GM18861 (cell line): ENCODE measurements around the gene MRFAP1L1.

Experiments used
- ATAC-seq: cut with Tn5 transposase; IDR thresholded peaks from one replicate; pipeline ENCODE4 v1.9.1; 2021; ENCODE audit not compliant: unreplicated experiment

The MRFAP1L1 gene

DNA sequence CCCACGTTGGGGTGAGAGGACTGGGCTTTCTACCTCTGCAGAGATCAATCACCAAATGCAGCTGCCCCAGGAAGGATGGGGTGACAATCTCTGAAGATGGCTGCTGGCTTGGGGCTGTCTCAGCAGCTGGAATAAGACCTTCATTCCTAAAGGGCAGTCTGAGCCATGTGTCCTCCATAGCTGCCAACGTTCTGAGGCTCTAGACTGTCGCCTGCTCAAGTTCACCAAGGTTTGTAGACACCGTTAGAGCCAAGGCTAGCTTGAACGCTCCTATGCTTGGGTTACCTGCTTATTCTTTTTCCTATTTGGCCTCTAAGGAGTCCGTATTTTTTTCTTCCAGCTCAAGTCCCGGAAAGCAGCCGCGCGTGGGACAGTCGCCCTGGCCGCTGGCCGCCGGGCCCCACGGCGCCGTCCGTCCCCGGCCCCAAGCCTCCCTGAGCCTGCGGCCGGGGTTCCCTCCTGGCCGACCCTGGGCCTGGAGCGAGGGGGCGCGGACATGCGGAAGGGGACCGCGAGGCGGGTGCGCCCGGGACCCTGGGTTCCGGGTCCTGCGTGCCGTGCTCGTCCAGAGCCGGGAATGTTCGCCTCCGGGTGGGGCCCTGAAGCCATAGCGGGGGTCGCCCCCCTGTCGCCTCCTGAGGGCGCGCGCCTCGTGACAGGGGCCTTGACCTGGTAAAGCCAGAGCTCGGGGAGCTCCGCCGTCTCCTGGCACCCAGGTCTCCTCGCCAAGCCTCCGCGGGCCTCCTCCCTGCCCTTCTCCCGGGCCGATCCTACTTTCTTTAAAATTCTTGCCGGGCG, 45.9 kb downstream of the MRFAP1L1 start:
- no peak for ATAC-seq

DNA sequence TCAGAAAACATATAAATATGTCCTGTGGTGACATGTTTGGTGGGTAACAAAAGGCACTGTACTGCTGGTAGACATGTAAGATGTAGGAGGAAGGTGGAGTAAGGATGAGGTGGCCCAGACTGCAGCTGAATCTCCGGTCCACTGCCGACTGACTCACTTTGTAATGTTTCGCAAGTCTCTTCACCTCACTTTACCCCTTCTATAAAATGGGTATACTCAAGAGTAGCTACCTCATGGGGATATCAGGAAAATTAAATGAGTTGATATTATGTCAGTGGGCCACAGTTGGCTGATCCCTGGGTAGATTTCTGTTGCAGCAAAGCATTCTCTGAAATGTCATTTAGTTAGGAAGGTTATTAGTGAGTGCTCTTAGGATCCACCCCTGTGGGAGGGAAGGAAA, 47.1 kb downstream of the MRFAP1L1 start:
- no peak for ATAC-seq

DNA sequence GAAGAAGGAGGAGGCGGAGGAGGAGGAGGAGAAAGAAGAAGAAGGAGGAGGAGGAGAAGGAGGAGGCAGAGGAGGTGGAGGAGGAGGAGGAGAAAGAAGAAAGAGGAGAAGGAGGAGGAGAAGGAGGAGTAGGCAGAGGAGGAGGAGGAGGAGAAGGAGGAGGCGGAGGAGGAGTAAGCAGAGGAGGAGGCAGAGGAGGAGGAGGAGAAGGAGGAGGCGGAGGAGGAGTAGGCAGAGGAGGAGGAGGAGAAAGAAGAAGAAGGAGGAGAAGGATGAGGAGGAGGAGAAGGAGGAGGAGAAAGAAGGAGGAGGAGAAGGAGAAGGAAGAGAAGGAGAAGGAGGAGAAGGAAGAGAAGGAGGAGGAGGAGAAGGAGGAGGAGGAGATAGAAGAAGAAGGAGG, 49.2 kb downstream of the MRFAP1L1 start:
- no peak for ATAC-seq

DNA sequence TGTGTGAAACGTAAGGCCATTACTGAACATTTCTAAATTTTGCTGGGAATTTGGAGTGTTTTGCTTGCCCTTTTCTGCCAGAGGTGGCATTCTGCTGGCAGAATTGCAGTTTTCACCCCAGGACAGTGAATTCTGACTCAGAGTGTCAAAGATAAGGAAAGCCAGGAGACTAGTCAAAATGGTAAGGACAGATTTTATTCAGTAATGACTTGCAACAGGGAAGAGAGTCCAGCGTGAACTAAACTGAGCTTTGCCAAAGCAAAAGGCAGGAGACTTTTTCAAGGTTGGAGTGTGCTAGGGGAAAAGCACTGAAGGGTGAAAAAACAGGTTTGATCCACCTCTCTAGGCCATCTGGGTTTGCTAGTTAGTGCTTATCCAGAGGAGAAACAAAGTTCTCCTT, 49.8 kb downstream of the MRFAP1L1 start:
- ATAC-seq: no peak

DNA sequence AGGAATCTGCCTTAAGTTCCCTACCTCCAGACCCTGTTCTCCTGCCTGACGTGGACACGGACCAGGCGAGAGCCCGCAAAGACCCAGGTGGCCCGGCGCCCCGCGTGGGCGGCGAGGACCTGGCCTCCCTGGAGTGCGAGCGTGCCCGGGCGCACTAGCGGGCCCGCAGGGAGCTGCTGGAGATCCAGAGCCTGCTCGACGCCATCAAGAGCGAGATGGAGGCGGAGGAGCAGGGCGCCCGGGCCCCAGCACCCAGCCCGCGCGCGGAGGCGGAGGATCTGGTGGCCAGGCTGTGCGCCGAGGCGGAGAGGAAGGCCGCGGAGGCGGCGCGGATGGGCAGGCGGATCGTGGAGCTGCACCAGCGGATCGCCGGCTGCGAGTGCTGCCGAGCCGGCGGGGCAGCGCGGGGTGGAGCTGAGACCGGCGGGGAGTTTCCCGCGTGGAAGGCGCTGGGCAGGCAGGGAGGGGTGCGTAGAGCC, 51.0 kb downstream of the MRFAP1L1 start:
- no peak for ATAC-seq

DNA sequence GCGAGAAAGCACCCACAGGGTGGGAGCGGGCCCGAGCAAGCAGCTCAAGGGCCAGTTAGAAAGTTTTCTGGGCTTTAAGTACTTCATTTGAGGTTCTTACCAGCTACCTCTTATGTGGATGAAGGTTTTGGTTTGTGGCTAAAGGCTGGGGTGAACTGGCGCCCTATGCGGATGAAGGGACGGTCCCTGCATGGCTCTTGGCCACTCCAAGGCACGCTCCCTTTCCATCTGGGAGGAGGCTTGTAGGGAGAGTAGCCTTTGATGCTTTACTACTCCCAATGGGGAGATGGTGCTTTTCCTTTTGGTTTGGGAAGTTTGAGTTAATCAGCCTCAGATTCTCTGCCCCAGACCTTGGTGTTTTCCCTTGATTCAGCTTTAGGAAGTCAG, 51.5 kb downstream of the MRFAP1L1 start:
- no peak for ATAC-seq
